Smooth muscle cell (in vitro differentiated cells): ENCODE results near the gene TJP1. TPM values are rescaled to one million over a fixed set of nuclear protein-coding genes. Genes with fewer than 3 reads are reported as not detected.
"Not testable (repeated sequence)": the region's sequence is repeated elsewhere in the genome, so short reads cannot be mapped to it uniquely, and the experiment has no call there.

ENCODE experiments used
- DNase-seq: peaks from one replicate; lab custom pipeline; 2025; ENCODE audit not compliant: unreplicated experiment; lab: John Stamatoyannopoulos, UW
- H2AFZ ChIP-seq: fragments of 200-600 bp; sonication (generic); 2 replicates; pipeline ENCODE4 v1.6.0; 2016; ENCODE audit warnings: antibody characterized with exemption, low read depth, mild to moderate bottlenecking
- H3F3A ChIP-seq: fragments of 200-600 bp; sonication (generic); 2 replicates; pipeline ENCODE4 v1.6.0; 2017; ENCODE audit warnings: antibody characterized with exemption, low read depth
- H3K27ac ChIP-seq: fragments of 200-600 bp; sonication (generic); 2 replicates; pipeline ENCODE4 v1.5.1; 2016; ENCODE audit warnings: low read depth, mild to moderate bottlenecking
- H3K27me3 ChIP-seq: fragments of 200-600 bp; sonication (generic); 2 replicates; pipeline ENCODE4 v1.6.1; 2016; ENCODE audit warnings: low read depth, mild to moderate bottlenecking
- H3K36me3 ChIP-seq: fragments of 200-600 bp; sonication (generic); 2 replicates; pipeline ENCODE4 v1.5.1; 2016; ENCODE audit warnings: low read depth
- H3K4me1 ChIP-seq: fragments of 200-600 bp; sonication (generic); 2 replicates; pipeline ENCODE4 v1.5.1; 2016; ENCODE audit warnings: low read depth
- H3K4me2 ChIP-seq: fragments of 200-600 bp; sonication (generic); 2 replicates; pipeline ENCODE4 v1.6.0; 2016; ENCODE audit warnings: mild to moderate bottlenecking
- H3K4me3 ChIP-seq: fragments of 200-600 bp; sonication (generic); 2 replicates; pipeline ENCODE4 v1.5.1; 2016; ENCODE audit warnings: mild to moderate bottlenecking
- H3K79me2 ChIP-seq: fragments of 200-600 bp; sonication (generic); 2 replicates; pipeline ENCODE4 v1.6.0; 2016; ENCODE audit warnings: low read depth, mild to moderate bottlenecking
- H3K9ac ChIP-seq: fragments of 200-600 bp; sonication (generic); 2 replicates; pipeline ENCODE4 v1.6.0; 2016; ENCODE audit warnings: low read depth
- H3K9me3 ChIP-seq: fragments of 200-600 bp; sonication (generic); replicated peaks from 2 replicates; pipeline ENCODE4 v1.5.1; 2016; ENCODE audit warnings: low read depth
- H4K20me1 ChIP-seq: fragments of 200-600 bp; sonication (generic); 2 replicates; pipeline ENCODE4 v1.6.0; 2016; ENCODE audit warnings: low read depth
- CTCF ChIP-seq: fragments of 200-600 bp; sonication (generic); IDR thresholded peaks from 2 replicates; pipeline ENCODE4 v1.5.1; 2017; ENCODE audit warnings: borderline replicate concordance, mild to moderate bottlenecking, antibody characterized with exemption; ENCODE audit not compliant: insufficient read depth, poor library complexity, severe bottlenecking
- WGBS: methylation state at CpG from one replicate; pipeline ENCODE4 v1.1.7; 2016; ENCODE audit warnings: low lambda C conversion rate; 5-methylcytosine and 5-hydroxymethylcytosine counted together
- polyA plus RNA-seq: library from polyadenylated mRNA; unstranded; fragments of >200 nt; fragmentation: Nextera tagmentation; extraction: Ambion mirVana; gene quantifications from 2 replicates; pipeline ENCODE4 v1.2.1, GENCODE V29; 2016
- total RNA-seq: library from RNA; depleted of rRNA; stranded (reverse); fragments of >200 nt; gene quantifications from 2 replicates; pipeline ENCODE4 v1.2.3, GENCODE V29; 2014

TJP1 gene
- total and polyA plus RNA-seq, 2 experiments from 2014 or later, result 28.4 to 73.1 TPM

GRCh38 chr15:29664406-29664805 lies 157.9 kb downstream of the TJP1 start:
- H3K36me3 ChIP-seq, result no peaks in the 10 kb centered on the region
- H3K4me2 ChIP-seq, result no peak overlapping the region
- H3K4me3 ChIP-seq, result no peak overlapping the region
- H3K9me3 ChIP-seq, result no peaks in the 10 kb centered on the region
- H3F3A ChIP-seq, result no peaks in the 10 kb centered on the region
- no peaks in the 10 kb centered on the region for H4K20me1 ChIP-seq
- H3K4me1 ChIP-seq, result no peaks in the 10 kb centered on the region
- H3K9ac ChIP-seq, result no peak overlapping the region
- no peak overlapping the region for H3K27ac ChIP-seq
- no peak overlapping the region for H2AFZ ChIP-seq
- no peak for TF ChIP-seq CTCF
- H3K79me2 ChIP-seq, result no peaks in the 10 kb centered on the region
- H3K27me3 ChIP-seq, result no peaks in the 10 kb centered on the region
- WGBS, result 93% methylated on average over 13 of the region's 13 CpGs
- no peak for DNase-seq

- not testable (repeated sequence) for DNase-seq, H3K36me3 ChIP-seq, H3K9ac ChIP-seq, H3K4me3 ChIP-seq, H3K27ac ChIP-seq, H3K9me3 ChIP-seq, H3K79me2 ChIP-seq, H3F3A ChIP-seq, H3K27me3 ChIP-seq, H3K4me1 ChIP-seq, H4K20me1 ChIP-seq, H2AFZ ChIP-seq
- WGBS, result 88% methylated on average over 6 of the region's 6 CpGs
- H3K4me2 ChIP-seq, result peak overlapping the region; percentile 78
Measured at GRCh38 chr15:29657476-29657817, 164.8 kb downstream of the TJP1 start.

- WGBS, result 31% methylated on average over 33 of the region's 33 CpGs
- no peaks in the 10 kb centered on the region for H3K9me3 ChIP-seq
Measured at GRCh38 chr15:29656636-29657475, 165.4 kb downstream of the TJP1 start.

GRCh38 chr15:29652595-29652994 lies 169.7 kb downstream of the TJP1 start:
- Histone ChIP-seq H3K27ac (no peak overlapping the region), H3F3A (no peaks in the 10 kb centered on the region), H3K27me3 (no peaks in the 10 kb centered on the region), H3K4me3 (no peak overlapping the region), H2AFZ (no peak overlapping the region), H3K79me2 (no peaks in the 10 kb centered on the region), H4K20me1 (no peaks in the 10 kb centered on the region), H3K9me3 (no peaks in the 10 kb centered on the region), H3K4me2 (no peak overlapping the region), H3K36me3 (no peaks in the 10 kb centered on the region), H3K4me1 (peaks cover 3% of the 10 kb centered on the region), H3K9ac (no peak overlapping the region)
- WGBS, result 98% methylated on average over 7 of the region's 7 CpGs
- TF ChIP-seq CTCF, result no peak
- no peak for DNase-seq

More at GRCh38 chr15:29656636-29657475, 165.4 kb downstream of the TJP1 start:
- Histone ChIP-seq H3F3A (no peaks in the 10 kb centered on the region), H3K27me3 (no peaks in the 10 kb centered on the region), H3K27ac (no peak overlapping the region), H3K4me3 (peak overlapping the region; percentile 39), H4K20me1 (no peaks in the 10 kb centered on the region), H3K36me3 (no peaks in the 10 kb centered on the region), H3K4me2 (peak overlapping the region; percentile 78), H3K9ac (no peak overlapping the region), H2AFZ (peak overlapping the region; percentile 79), H3K4me1 (peaks cover 3% of the 10 kb centered on the region), H3K79me2 (no peaks in the 10 kb centered on the region)
- DNase-seq, result peak; percentile 24
- TF ChIP-seq CTCF, result peak; percentile 31
